Neutrophil (primary cell): ENCODE measurements around the gene RRP9.

ENCODE experiments used
- H3K27ac ChIP-seq: fragments of 200-600 bp; sonication (generic); 2 replicates; pipeline ENCODE4 v1.5.1; 2016; ENCODE audit warnings: mild to moderate bottlenecking, moderate library complexity
- H3K27me3 ChIP-seq: fragments of 200-600 bp; sonication (generic); 2 replicates; pipeline ENCODE4 v1.6.0; 2016; ENCODE audit warnings: mild to moderate bottlenecking
- H3K36me3 ChIP-seq: fragments of 200-600 bp; sonication (generic); 2 replicates; pipeline ENCODE4 v1.5.1; 2017
- H3K4me1 ChIP-seq, 2 experiments: fragments of 200-600 bp in 1 of 2; sonication (generic) in 1 of 2; 1 replicate in 1 of 2; 2 replicates in 1 of 2; pipeline versions ENCODE4 v1.5.1 to v1.6.1; 2013 to 2016; ENCODE audit warnings: low read depth in 1 of 2, low read length in 1 of 2, mild to moderate bottlenecking in 1 of 2, moderate library complexity in 1 of 2; ENCODE audit not compliant: control insufficient read depth in 1 of 2, insufficient read depth in 1 of 2
- H3K4me3 ChIP-seq, 2 experiments: fragments of 200-600 bp in 1 of 2; sonication (generic) in 1 of 2; 1 replicate in 1 of 2; 2 replicates in 1 of 2; pipeline ENCODE4 v1.5.1; 2013 to 2016; ENCODE audit warnings: low read depth in 1 of 2, low read length in 1 of 2, mild to moderate bottlenecking in 1 of 2, moderate library complexity in 1 of 2
- H3K9me3 ChIP-seq: fragments of 200-600 bp; sonication (generic); 2 replicates; pipeline ENCODE4 v1.5.1; 2016
- TF ChIP-seq, protein P1 (sequence below): fragments of 200-600 bp; sonication (generic); IDR thresholded peaks from 2 replicates; pipeline ENCODE4 v1.5.1; 2016; ENCODE audit warnings: antibody characterized with exemption

Gene RRP9

DNA sequence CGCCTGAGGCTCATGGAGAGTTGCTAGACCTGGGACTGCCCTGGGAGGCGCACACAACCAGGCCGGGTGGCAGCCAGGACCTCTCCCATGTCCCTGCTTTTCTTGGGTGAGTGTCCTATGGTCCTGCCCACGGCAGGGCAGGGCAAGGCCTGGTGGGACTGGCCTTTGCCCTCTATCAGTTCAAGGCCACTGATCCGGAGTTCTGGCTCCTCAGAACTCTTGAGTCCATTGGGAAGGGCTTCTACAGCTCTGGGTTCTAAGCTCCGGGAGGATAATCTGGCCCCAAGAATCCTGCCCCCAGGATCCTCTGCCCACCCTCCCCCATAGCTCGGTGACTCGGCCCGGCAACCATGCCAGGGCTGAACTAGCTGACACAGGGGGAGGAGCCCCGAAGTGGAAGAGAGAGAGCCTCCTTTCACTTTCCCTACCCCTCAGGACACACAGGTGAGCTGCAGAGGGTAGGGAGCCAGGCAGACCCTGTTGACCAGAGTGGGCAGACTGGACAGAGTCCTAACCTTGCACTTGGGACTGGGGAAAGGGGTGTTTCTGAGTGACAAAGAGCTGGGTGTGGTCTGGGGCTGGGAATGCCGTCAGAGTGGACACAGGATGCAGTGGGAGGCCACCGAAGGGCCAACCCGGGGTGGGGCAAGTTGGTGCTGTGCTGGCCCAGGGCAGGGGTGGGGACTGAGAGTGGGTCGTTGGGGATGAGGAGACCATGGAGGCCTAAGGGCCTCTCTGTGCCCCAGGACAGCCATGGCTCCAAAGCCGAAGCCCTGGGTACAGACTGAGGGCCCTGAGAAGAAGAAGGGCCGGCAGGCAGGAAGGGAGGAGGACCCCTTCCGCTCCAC lies 1.1 kb upstream of the RRP9 start:
- Histone ChIP-seq H3K27ac (peak overlapping the region; percentile 67), H3K36me3 (no peaks in the 10 kb centered on the region), H3K4me3 (peak overlapping the region; percentile 59 to 92), H3K9me3 (no peaks in the 10 kb centered on the region), H3K27me3 (no peaks in the 10 kb centered on the region), H3K4me1 (peaks cover 16 to 21% of the 10 kb centered on the region in 2 experiments)
- TF ChIP-seq, protein P1, sequence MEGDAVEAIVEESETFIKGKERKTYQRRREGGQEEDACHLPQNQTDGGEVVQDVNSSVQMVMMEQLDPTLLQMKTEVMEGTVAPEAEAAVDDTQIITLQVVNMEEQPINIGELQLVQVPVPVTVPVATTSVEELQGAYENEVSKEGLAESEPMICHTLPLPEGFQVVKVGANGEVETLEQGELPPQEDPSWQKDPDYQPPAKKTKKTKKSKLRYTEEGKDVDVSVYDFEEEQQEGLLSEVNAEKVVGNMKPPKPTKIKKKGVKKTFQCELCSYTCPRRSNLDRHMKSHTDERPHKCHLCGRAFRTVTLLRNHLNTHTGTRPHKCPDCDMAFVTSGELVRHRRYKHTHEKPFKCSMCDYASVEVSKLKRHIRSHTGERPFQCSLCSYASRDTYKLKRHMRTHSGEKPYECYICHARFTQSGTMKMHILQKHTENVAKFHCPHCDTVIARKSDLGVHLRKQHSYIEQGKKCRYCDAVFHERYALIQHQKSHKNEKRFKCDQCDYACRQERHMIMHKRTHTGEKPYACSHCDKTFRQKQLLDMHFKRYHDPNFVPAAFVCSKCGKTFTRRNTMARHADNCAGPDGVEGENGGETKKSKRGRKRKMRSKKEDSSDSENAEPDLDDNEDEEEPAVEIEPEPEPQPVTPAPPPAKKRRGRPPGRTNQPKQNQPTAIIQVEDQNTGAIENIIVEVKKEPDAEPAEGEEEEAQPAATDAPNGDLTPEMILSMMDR = no peak

DNA sequence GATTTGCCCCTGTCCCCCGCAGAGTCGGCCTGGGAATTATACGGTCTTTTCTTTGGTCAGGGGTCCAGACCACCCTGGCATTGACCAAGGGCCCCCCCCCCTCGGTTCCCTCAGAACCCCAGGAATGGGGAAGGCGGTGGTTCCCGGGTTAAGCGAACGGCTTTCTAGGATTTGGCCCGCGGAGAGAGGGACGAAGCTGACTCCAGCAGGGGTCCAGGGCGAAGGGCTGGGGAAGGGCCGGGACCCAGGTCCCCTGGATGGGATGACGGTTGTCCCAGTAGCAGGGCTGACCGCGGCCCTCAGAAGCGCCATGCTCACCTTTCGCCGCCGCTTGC lies 274 bp downstream of the RRP9 start:
- Histone ChIP-seq H3K27me3 (no peaks in the 10 kb centered on the region), H3K9me3 (no peaks in the 10 kb centered on the region), H3K4me1 (peaks cover 16 to 21% of the 10 kb centered on the region in 2 experiments), H3K4me3 (peak overlapping the region; percentile 59 to 92), H3K36me3 (peaks cover 7% of the 10 kb centered on the region), H3K27ac (peak overlapping the region; percentile 67)
- TF ChIP-seq, protein P1 = no peak

DNA sequence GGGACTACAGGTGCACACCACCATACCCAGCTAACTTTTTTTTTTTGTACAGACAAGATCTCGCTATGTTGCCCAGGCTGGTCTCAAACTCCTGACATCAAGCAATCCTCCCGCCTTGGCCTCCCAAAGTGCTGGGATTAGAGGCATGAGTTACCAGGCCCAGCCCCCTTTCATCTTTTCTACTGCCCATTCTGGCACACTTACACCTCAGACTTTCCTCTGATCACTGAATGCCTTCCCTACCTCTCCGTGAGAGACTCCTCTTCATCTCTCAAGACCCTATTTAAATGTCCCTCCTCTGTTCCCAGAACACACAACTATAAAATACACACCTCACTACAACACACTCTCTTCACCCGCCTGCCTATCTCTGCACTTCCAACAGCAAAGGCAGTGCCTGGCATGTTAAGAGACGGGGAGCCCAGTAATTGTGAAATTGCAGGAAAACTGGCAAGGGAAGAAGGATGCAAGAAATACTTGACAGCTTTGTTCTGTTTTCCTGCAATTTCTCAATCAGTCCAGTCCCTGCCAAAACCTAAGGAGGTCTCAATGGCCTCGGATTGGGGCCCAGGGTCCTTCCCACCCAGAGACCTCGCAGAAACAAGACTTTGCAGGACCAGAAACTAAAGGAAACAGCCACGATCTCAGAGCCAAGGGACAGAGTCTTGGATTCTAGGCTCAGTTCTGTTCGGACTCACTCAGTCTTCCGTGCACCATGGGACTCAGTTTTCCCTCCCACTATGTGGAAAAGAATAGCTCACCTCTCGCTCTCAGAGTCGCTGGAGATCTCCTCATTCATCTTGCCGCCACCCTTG lies 849 bp downstream of the RRP9 start:
- no peaks in the 10 kb centered on the region for H3K9me3 ChIP-seq
- peak overlapping the region; percentile 59 to 92 for H3K4me3 ChIP-seq
- peaks cover 16 to 21% of the 10 kb centered on the region in 2 experiments for H3K4me1 ChIP-seq
- peaks cover 12% of the 10 kb centered on the region for H3K36me3 ChIP-seq
- TF ChIP-seq, protein P1 = no peak
- no peaks in the 10 kb centered on the region for H3K27me3 ChIP-seq
- H3K27ac ChIP-seq = no peak overlapping the region

DNA sequence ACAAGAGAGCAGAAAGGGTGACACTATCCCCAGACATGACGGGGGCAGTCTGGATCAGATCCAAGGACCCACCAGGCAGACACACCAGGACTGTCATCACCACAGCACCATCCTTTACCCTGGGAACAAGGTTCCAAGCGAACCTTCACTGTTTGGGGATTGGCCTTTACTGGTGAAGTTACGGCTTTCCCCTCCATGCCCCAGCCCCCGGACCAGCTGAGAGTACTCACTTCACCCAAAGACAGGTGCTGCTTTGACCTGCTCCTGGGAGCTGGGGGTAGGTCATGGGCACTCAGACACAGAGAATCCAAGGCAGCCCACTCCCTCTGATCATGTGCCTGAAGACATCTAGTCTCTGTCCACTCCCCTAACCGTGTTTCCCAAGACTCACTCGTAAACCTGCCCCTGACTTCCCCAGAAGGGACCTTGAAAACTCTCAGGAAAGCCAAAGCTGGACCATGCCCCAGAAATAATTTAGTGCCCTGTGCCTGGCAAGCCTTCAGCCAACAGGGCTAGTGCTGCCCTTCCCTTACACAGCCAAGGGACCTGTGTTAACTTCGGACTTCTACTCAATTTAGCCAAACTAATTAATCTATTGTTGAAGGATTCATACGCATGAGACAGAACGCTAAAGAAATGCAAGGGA lies 2.8 kb downstream of the RRP9 start:
- TF ChIP-seq, protein P1 = no peak
- Histone ChIP-seq H3K4me3 (no peak overlapping the region), H3K36me3 (peaks cover 14% of the 10 kb centered on the region), H3K9me3 (no peaks in the 10 kb centered on the region), H3K27ac (no peak overlapping the region), H3K27me3 (no peaks in the 10 kb centered on the region), H3K4me1 (peaks cover 16 to 21% of the 10 kb centered on the region in 2 experiments)

DNA sequence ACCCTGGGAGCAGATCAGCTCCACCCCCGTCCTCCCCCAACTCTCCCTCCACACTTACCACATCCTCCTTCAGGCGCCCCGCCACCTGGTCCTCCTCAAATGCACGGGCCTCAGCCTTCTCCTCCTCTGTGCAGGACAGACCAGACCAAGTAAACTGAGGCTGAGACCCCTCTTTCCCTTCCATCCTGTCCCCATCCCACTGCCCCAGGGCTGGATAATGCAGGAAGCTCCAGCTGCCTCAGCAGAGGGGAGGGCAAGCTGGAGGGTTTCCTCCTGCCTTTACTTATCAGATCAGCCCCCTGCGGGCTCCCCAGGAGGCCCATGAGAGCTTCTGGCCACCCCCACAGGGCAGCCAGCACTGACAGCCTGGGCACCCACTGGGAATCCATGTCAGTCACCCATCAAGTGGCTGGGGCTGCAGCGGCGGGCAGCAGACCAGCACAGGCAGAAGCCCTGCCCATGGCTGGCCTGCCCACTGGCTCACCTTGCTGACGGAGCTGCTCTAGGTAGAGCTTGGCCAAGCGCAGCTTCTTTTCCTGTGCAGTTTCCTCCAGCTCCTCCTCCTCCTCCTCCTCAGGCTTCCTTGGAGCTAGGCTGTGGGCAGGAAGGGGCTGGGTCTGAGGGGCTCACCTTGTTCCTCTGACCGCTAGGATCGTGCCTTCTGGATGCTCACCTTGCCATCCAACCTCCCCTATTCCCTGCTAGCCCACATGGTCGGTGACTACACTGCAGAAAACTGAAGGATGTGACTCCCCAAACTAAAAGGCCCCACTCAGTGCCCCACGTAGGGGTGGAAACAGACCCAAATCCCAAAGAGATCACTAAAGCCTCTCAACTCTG lies 3.9 kb downstream of the RRP9 start:
- Histone ChIP-seq H3K4me1 (peaks cover 15 to 18% of the 10 kb centered on the region in 2 experiments), H3K4me3 (no peak overlapping the region), H3K9me3 (no peaks in the 10 kb centered on the region), H3K27ac (no peak overlapping the region), H3K27me3 (no peaks in the 10 kb centered on the region), H3K36me3 (peaks cover 14% of the 10 kb centered on the region)
- TF ChIP-seq, protein P1 = no peak
